Effector CD4-positive, alpha-beta T cell (primary cell): ENCODE results near the gene DIS3L2.
"Not testable (repeated sequence)": the region's sequence is repeated elsewhere in the genome, so short reads cannot be mapped to it uniquely, and the experiment has no call there.

Experiments
- DNase-seq: peaks from one replicate; pipeline ENCODE4 v3.0.0-alpha.2; 2020

Gene DIS3L2

DNA sequence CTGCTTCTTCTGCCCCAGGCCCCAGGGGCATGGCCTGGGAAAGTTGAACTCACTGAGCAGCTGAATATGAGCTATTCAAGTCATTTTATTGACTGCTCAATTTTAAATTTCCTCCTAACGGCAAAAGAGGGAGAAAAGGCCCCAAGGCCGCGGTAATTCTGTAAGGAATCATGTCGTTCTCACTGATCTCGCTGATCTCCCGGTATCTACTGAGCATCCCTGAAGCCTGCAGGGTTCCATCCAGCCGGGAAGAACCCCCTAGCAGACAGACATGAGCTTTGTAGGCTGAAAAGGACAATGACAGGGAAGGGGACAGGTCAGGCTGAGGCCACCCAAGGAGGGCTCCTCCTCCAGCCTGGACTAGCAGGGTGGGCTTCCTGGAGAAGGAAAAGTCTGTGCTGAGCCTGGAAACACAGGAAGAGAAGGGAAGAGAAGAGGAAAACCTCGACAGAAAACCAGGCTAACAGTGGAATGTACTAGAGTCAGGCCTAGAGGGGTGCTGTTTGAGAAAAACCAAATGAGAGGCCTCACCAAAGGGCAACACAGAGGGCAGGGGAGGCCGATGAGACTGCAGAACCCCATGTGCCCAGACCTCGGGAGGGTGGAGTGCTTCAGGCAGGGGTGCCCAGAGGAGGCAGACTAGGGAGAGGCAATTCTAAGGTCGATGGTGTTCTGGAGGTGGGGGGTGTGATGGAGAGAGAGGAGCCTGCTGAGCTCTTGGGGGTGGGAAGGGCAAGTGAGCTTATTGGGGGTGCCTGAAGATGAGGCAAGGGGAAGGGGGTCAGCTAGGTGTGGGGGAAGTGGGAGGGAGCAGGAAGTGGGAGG, 32.4 kb upstream of the DIS3L2 start:
- DNase-seq = no peak

DNA sequence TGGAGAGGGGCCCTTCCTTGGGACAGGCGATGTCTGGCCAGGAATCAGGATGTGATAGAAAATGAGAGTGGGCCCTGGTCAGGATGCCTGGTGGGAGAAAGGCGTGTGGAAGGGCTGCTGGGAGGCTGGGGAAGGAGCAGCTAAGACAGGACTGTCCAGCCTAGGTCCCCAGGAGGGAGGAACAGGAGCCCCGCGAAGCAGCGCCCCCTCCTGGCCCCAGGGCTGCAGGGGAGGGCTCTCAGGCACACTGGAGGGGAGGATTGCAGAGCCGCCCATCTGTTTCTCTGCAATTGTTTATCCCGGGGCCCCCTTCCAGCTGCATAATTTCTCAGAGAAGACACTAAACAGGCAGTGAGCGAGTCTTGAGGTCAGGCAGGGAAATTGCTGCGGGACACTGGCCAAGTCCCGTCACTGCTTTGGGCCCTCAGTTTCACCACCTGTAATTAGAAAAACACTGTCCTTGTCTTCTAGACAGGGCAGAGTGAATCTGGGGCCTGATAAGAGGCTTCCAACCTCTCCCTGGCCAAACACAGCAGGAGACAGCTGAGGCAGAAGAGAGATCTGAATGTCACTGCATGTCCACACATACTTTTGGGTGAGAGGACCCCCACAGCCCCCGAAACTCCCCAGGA, 31.4 kb upstream of the DIS3L2 start:
- DNase-seq = no peak

DNA sequence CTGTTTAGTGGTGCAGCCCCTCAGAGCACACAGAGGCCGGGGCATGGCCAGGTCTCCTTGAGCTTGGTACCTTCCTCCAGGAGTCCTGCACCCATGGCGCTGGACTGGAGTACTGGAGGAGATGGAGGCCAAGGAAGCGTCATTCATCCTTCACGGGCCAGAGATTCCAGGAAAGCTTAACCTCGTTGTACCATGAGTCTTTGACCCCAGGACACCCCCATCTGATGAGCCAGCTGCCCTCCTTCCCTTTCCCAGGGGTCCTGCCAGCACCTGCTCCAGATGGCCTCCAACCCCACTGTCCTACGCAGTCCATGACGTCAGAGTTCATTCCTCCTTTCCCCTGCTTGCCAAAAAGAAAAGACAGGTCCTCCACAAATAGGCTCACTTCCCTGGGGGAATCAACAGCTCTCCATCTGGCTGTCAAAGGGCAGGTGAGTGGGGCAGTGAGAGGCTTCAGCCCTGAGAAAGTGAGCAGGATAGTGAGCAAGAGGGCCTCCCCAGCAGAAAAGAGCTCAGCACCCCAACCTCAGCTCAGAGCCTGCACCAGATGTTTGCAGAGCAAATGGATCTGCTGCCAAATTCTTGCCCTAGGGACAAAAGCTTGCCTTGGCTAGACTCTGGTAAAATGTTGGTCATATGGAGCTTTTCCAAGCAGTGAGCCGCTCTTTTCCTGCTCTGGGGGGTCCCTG, 30.8 kb upstream of the DIS3L2 start:
- no peak for DNase-seq

DNA sequence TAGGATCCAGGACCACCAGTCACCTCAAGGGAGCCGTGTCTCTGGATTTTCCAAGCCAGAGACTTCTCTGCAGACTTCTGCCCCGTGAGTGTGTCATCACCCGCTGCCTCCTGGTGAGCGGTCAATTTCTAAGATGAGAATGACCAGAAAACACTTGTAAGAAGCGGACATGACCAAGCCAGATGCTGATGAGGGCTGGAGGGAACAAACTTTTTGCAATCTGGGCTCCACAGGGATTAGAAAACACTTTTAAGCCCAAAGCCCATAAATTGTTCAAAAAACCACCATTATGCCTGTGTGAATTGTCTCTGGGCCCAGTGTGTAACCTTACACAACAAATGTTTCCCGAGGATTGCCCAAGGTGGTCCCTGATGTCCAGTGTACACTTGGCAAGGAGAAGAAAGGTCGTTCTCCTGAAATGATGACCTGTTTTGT, 30.0 kb upstream of the DIS3L2 start:
- no peak for DNase-seq

DNA sequence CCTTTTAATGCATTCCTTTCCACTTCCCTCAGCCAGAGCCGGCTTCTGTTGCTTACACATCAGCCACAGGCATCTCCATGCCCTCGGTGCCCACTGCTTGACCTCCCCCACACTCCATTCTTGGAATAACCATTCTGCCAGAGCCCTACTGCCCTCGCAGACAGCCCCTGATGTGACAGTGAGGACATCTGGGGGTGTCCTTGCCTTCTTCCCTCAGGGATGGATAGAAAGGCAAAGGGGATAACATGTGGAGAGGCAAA, 28.9 kb upstream of the DIS3L2 start:
- no peak for DNase-seq

DNA sequence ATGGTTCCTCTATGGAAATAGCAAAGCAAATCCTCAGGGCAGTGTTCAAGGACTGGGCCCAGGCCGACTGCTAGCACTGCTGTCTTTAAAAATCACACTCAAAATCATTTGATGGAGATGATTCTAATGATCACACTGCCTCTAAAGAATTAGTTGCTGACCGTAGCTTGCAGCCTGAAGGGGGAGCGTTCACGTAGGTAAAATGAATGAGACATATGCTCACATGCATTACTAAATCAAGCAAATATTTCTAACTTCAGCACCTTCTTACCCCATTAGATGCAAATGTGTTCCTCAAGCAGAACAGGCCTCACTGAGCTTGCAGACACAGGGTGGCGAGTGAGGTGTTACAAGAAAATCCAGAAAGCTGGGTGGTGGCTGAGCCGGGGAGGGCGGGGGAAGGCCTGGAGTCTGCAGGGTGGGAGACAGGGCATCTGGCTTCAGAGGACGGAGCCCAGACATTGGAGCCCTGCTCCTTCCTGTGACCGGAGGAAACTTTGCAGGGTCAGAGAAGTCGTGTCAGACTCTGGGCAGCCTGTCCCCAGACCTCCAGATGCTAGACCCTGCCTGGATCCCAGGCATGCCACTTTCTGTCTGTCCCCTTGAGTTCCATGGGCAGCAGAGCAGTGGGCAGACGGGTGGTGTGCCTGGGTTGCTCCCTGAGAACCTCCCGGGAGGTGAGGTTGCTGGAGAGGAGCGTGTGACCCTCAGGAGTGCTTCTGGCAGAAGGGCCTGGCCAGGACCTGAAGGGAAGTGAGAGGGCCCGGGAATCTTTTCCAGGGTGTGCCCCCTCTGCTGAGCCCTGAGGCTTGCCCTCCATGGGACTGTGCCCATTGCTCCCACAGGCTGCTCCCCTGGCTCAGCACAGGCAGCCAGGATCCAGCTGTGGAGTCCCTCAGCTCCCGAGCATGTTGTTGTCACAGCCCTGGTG, 28.3 kb upstream of the DIS3L2 start:
- no peak for DNase-seq

DNA sequence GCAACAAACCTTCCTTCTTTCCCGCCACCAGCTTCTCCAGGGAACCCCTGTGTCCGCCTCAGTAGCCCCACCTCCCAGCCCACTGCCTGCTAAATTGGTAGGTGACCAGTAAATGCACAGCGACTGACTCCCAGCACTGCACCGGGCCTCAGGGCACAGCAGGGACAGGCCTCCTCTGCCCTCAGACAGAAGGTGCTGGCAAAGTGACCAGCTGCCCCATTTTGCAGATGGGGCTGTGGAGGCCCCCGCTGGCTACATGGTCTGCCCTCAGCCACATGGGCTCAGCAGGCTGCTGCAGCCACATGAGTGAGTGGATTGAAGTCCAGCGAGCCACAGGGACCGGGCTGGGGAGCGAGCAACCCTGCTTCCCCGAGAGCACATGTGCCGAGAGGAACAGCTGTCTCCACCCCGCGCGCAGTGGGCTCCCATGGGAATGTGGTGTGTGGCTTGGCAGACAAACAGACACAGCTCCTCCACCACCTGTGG, 27.6 kb upstream of the DIS3L2 start:
- no peak for DNase-seq

DNA sequence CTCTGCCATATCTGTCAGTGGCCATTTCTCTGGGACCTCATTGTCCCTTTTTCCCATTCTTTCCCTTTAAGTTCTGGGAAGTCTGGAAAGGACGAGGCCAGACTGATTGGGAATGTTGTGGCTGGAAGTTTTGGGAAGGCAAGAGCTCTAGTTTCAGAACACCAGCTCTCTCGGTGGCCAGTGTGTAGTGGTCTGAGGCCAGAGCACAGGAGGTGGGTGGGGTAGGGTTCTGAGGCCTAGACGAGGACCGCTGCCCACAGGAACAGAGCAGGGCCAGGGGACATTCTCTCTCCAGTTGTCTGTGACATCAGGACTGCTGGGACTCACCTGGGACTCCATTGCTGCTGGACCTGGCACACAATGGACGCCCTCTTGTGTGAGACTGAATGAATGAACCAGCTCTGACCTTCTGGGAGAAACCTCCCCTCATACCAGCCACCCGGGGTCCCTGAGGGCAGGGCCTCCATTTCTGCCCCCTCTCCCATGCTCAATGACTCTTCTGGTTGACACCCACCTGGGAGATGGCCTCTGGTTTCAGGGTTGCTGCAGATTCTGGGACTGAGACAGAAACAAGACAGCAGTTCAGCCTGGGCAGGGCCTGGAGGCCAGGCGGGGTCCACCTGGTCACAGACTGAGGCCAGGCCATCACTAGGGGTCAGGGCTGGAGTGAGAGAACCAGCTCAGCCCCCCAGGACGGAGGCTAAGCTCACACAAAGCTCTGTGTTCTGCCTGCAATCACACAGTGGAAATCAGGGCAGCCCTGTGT, 26.9 kb upstream of the DIS3L2 start:
- no peak for DNase-seq

DNA sequence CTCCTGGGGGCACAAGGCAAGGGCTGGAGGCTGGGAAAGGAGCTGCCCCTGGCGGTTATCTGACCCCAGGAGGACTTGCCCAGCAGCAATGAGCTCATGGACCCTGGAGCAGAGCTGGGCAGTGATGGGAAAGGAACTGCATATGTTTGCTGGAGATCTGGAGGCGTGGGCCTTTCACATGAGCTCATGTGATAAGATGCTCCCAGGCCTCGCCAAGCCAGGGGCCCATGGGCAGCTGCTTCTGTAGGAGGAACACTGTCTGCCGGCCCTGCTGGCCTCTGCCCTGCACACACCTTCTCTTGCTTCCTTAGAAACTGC, 26.3 kb upstream of the DIS3L2 start:
- DNase-seq = no peak

DNA sequence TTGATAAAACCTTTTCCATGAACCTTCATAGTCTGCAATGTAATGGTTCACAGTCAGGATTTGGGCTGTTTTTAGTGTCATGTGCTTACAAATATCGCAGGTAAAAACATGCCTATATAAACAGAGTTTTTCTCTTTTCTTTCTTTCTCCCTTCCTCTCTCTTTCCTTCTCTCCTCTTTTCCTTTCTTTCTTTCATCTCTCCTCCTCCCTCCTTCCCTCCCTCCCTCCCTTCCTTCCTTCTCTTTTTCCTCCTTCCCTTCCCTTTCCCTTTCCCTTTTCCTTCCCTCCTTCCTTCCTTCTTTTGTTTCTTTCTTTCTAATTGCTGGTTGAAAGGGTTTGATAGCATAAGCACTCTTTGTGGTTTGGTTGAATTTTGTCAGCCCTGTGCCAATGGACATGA, 25.7 kb upstream of the DIS3L2 start:
- DNase-seq = no peak

DNA sequence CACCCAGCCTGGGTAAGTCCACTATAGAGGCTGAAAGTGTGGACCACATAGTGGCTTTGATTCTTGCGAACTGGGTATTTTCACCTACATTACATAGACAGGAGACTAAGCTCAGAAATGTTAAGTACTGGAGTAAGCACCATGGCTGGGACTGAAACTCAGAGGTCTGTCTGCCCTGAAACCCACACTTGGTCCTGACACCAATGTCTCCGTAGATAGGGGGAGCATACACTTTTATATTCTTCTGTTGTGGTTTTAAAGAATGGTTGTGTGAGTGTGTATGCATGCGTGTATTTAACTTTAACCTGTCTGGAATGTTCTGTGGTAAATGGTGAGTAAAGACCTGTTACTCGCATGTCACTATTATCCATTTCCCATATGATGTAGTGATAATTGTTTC, 25.0 kb upstream of the DIS3L2 start:
- no peak for DNase-seq

DNA sequence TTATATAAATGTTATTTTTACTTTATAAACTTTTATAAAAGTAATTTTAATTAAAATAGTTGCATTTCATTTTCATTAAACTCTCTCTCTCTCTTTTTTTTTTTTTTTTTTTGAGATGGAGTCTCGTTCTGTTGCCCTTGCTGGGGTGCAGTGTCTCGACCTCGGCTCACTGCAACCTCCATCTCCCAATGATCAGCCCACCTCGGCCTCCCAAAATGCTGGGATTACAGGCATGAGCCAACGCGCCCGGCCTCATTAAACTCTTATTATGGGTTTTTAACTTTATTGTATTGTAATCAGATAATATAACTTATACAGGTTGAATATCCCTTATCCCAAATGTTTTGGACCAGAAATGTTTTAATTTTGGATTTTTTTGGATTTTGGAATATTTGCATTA, 24.5 kb upstream of the DIS3L2 start:
- no peak for DNase-seq

DNA sequence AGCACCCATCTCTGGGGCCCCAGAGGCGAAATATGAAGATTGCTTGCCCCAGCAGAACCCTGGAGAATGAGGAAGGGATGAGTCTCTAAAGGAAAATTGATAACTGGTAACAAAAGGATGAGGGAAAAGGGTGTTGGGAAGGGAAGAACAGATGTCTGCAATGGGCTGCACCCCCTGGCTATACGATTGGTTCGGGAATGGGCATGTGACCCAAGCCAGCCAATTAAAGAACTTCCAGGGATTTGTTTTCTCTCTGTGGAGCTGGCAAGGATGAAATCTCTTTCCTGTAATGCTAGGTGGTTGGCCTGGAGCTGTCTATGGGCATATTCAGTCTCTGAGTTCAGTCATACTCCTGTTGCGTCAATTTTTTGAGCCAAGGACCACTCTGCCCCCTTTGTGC, 22.5 kb upstream of the DIS3L2 start:
- DNase-seq = no peak

DNA sequence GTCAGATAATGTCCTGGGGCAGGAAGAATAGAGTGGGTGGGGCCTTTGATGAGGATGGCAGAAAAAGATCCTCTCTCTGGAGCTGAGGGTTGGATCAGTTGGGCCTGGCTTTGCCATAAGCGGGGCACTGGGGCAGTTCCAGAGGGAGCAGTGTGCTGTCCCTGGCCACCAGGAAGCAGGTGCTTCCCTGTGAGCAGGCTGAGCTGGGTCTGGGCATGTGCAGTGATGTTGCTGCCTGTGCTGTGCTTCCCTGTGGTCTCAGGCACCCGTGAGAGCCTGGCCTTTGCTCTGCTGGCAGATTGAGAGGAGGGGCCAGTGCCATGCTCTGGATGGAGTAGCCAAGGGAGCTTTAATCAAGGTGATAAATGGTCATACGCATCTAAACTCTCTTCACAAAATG, 20.7 kb upstream of the DIS3L2 start:
- no peak for DNase-seq

DNA sequence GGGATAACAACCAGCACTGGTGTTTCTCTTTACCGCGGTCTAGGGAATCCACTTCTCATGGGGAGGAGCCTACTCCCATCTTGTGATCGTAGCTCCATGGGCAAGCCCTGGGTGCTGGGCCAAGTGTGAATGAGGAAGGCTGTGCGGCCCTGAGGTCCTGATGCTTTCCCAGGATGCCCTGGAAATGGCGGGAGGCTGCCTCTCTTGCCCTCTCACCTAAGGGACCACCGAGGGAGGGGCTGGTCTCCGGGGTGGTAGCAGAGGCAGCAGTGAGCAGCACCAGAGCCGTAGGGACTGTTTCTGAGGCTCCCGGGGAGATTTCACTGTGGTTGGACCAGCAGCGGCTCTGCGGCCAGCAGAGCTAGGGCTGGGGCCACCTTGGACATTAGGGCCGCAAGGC, 19.8 kb upstream of the DIS3L2 start:
- no peak for DNase-seq

DNA sequence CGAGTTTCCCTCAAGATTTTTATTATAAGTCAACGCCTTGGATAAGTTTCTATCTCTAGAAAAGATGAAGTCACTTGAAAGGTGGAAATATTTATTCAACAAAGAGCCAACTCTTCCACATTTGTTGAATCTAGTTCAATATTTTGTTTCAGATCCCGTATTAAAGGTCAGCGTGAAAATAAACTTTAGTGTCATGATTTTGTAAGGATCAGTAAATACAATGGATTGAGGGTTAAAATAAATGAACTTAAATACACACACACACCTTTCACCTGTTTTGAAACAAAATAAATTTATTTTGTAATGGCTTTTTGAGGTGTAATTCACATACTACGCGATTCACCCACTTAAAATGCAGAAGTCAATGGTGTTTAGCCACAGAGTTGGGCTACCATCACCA, 19.3 kb upstream of the DIS3L2 start:
- DNase-seq = no peak

DNA sequence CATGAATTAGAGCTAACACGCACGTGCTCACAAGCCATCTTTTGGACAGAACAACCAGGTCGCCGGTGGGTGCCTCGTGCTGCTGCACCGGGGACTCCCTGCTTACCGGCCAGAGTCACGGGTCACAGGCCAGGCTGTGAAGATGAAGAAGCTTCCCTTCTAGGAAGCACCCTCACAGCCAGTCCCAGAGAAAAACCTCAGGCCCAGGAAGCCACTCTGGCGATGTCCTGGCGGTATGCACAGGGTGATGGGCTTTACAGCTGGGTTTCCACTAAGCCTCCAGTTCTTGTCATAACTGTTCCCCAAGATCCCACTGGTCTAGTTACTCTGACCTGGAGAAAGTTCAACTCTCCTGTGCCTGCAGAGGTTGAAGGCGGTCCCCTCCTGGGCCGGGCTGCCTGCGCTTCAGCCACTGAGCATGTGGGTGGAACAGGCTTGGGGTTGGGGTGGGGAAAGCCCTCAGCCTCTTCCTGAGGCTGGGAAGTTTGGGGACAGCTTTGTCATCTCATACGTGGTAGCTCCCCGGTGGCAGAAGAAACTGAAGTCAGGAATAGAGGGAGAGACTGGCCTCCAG, 15.2 kb upstream of the DIS3L2 start:
- no peak for DNase-seq

DNA sequence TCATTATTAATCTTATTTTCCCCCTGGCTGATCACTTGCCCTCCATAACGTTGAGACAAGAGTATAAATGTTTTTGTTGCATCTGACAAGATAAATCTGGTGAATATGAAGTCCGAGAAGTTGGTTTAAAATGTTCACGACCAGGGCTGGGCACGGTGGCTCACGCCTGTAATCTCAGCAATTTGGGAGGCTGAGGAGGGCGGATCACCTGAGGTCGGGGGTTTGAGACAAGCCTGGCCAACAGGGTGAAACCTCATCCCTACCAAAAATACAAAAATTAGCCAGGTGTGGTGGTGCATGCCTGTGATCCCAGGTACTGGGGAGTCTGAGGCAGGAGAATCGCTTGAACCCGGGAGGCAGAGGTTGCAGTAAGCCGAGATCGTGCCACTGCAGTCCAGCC, 14.4 kb upstream of the DIS3L2 start:
- not testable (repeated sequence) for DNase-seq

DNA sequence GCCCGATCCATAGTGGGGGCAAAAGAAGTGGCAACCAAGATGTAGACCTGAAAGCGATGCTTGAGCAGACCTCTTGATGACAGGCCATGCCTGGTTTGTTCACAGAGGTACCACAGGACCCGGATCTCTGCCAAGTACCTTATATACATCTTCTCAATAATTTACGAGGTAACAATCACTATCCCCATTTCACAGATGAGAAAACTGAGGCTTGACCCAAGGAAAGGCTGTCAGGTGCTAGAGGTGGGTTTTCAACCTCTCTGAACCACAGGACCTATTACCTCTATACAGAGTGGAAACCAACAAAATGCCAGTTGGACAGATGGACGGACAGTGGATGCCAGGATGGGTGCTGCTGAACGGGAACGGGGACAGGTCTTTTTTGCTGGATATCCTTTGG, 13.8 kb upstream of the DIS3L2 start:
- no peak for DNase-seq

DNA sequence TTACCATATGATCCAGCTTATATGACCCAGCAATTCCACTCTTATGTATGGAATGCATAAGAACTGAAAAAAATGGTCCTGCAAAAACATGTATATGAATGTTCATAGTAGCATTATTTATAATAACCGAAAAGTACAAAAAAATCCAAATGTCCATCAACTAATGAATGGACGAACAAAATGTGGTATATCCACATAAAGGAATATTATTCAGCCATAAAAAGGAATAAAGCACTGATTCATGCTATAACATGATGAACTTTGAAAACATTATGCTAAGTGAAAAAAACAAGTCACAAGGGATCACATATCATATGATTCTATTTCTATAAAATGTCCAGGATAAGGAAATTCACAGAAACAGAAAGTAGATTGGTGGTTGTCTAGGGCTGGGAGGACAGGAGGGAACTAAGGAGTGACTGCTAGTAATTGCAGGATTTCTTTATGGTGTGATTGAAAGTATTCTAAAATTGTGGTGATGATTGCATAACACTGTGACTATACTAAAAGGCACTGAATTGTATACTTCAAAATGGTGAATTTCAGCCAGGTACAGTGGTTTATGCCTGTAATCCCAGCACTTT, 10.0 kb upstream of the DIS3L2 start:
- no peak for DNase-seq

DNA sequence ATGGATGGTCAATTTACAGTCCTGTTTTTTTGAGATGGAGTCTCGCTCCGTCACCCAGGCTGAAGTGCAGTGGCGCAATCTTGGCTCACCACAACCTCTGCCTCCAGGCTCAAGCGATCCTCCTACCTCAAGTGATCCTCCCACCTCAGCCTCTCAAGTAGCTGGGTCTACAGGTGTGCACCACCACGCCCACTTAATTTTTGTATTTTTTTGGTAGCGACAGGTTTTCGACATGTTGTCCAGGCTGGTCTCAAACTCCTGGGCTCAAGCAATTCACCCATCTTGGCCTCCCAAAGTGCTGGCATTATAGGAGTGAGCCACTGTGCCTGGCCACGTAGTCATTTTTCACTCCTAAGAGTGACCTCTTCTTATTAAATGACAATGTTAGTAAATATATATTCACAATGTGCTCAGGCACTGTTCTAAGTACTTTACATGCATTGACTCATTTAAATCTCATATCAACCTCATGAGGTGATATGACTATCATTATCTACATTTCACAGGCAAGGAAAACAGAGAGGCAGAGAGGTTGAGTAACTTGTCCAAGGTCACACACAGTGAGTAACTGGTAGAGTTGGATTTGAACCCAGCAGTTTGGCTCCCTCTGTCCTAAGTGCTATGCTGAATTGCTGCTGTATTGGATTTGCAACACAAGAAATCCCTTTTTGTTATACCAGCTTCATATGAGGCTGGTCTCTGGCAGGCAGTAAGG, 5.6 kb upstream of the DIS3L2 start:
- DNase-seq = no peak
